Large intestine (tissue), 3 donors: ENCODE data around the gene TTC28. TPM values are rescaled to one million over a fixed set of nuclear protein-coding genes. Genes with fewer than 3 reads are reported as not detected.

Experiments used
- DNase-seq, 2 donors: peaks; one replicate each; pipeline versions ENCODE4 v3.0.0 to v3.0.0-alpha.2; 2013
- H3K27ac ChIP-seq: one replicate; pipeline ENCODE4 v1.5.1; 2013; ENCODE audit warnings: low read length
- H3K27me3 ChIP-seq: 2 replicates; pipeline ENCODE4 v1.6.1; 2013; ENCODE audit warnings: low read length; ENCODE audit not compliant: control insufficient read depth, insufficient read depth
- H3K36me3 ChIP-seq: 2 replicates; pipeline ENCODE4 v1.6.1; 2013; ENCODE audit warnings: low read length; ENCODE audit not compliant: control insufficient read depth, insufficient read depth
- H3K4me1 ChIP-seq: one replicate; pipeline ENCODE4 v1.6.1; 2013; ENCODE audit warnings: low read length; ENCODE audit not compliant: control insufficient read depth, insufficient read depth
- H3K4me3 ChIP-seq: one replicate; pipeline ENCODE4 v1.5.1; 2013; ENCODE audit warnings: low read length
- H3K9me3 ChIP-seq: one replicate; pipeline ENCODE4 v1.6.1; 2013; ENCODE audit warnings: mild to moderate bottlenecking, low read depth, low read length, moderate library complexity; ENCODE audit not compliant: control insufficient read depth
- WGBS: methylation state at CpG from one replicate; pipeline ENCODE4 v1.1.5; 2013; ENCODE audit warnings: low lambda C conversion rate; ENCODE audit not compliant: insufficient coverage; 5-methylcytosine and 5-hydroxymethylcytosine counted together
- polyA plus RNA-seq: library from polyadenylated mRNA; unstranded; fragments of 120-200 nt; gene quantifications from one replicate; pipeline ENCODE4 v1.2.1, GENCODE V29; 2013

The TTC28 gene
- polyA plus RNA-seq, 1 donor: 25.5 TPM

- Histone ChIP-seq H3K36me3 (peaks cover 8% of the 10 kb centered on the region), H3K27ac (no peak overlapping the region), H3K4me3 (no peak overlapping the region), H3K4me1 (no peaks in the 10 kb centered on the region), H3K27me3 (no peaks in the 10 kb centered on the region), H3K9me3 (no peaks in the 10 kb centered on the region)
- no peak for DNase-seq
- WGBS: 100% methylated on average over 1 of the region's 7 CpGs
Measured at GRCh38 chr22:28044546-28045173, 635.0 kb downstream of the TTC28 start.

- no peaks in the 10 kb centered on the region for H3K27me3 ChIP-seq
- no peak overlapping the region for H3K4me3 ChIP-seq
- H3K9me3 ChIP-seq: no peaks in the 10 kb centered on the region
- whole genome bisulfite sequencing: no CpG with 5 or more reads among the region's 2 CpGs
- H3K36me3 ChIP-seq: peaks cover 5% of the 10 kb centered on the region
- DNase-seq: no peak
- no peaks in the 10 kb centered on the region for H3K4me1 ChIP-seq
- no peak overlapping the region for H3K27ac ChIP-seq
Measured at GRCh38 chr22:28043266-28043665, 636.4 kb downstream of the TTC28 start.

DNA sequence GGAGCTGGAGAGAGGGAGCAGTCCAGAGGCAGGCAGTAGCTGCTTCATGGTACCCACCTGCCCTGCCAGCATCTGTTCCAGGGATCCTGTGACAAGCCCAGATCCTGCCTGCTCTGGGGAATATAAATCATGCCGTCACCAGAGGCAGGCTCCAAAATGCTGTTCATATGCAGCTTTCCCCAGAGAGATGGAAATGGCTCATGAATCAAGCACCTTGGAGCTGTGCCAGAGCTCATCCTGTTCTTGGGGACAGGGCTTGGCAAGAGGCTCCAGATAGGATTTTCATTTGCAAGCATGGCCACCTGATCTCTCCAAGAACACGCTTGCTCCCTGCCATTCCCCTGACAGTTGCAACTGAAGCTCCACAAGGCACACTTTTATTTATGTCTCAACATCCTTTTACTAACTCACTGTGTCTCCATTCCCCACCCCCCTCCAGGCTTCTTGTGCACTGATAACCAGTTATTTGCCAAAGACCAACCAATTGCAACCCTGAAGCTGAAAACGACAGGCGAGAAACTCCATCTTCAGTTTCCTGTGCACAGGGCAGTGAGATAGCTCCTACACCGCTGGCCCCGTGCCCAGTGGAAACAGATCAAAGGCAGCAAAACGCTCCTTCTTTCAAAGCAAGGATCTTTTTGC lies 644.8 kb downstream of the TTC28 start:
- Histone ChIP-seq H3K9me3 (no peaks in the 10 kb centered on the region), H3K36me3 (peaks cover under 1% of the 10 kb centered on the region), H3K27me3 (no peaks in the 10 kb centered on the region), H3K4me3 (no peak overlapping the region), H3K4me1 (peaks cover 9% of the 10 kb centered on the region), H3K27ac (peak overlapping the region; percentile 20)
- peak in 1 of 2 donors; percentile 49 for DNase-seq
- no CpG with 5 or more reads among the region's 7 CpGs for WGBS

- DNase-seq: no peak
- peaks cover 9% of the 10 kb centered on the region for H3K4me1 ChIP-seq
- peaks cover 5% of the 10 kb centered on the region for H3K36me3 ChIP-seq
- no peaks in the 10 kb centered on the region for H3K9me3 ChIP-seq
- 100% methylated on average over 1 of the region's 9 CpGs for whole genome bisulfite sequencing
- no peaks in the 10 kb centered on the region for H3K27me3 ChIP-seq
- H3K27ac ChIP-seq: no peak overlapping the region
- H3K4me3 ChIP-seq: no peak overlapping the region
Measured at GRCh38 chr22:28034145-28034759, 645.4 kb downstream of the TTC28 start.

- H3K36me3 ChIP-seq: peaks cover 17% of the 10 kb centered on the region
- H3K4me3 ChIP-seq: no peak overlapping the region
- no peak for DNase-seq
- no peak overlapping the region for H3K27ac ChIP-seq
- H3K27me3 ChIP-seq: no peaks in the 10 kb centered on the region
- H3K9me3 ChIP-seq: no peaks in the 10 kb centered on the region
- peaks cover 9% of the 10 kb centered on the region for H3K4me1 ChIP-seq
- no CpG with 5 or more reads among the region's 3 CpGs for WGBS
Measured at GRCh38 chr22:28032861-28033260, 646.8 kb downstream of the TTC28 start.

DNA sequence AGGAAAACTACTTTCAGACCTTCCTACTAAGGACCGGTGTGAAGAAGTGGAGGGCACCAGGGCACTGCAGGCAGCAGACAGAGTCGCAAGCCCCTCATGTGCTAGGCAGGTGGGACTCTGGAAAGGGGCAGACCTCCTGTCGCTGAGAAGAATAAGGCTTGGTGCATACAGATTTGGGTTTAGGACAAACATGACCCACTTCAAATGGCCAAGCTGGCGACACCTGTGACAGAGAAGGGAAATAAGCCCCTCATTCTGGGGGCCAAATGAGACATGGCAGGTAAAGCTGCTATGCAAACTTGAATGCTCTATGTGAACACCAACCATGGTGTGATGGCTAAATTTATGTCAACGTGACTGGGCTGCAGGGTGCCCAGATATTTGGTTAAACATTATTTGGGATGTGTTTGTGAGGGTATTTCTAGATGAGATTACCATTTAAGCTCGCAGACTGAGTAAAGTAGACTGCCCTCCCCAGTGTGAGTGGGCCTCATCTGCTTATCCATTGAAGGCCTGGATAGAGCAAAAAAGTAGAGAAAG lies 648.2 kb downstream of the TTC28 start:
- H3K4me1 ChIP-seq: peaks cover 9% of the 10 kb centered on the region
- no peaks in the 10 kb centered on the region for H3K9me3 ChIP-seq
- H3K4me3 ChIP-seq: no peak overlapping the region
- H3K27ac ChIP-seq: no peak overlapping the region
- DNase-seq: no peak
- WGBS: 100% methylated on average over 2 of the region's 6 CpGs
- no peaks in the 10 kb centered on the region for H3K27me3 ChIP-seq
- H3K36me3 ChIP-seq: peaks cover 20% of the 10 kb centered on the region

GRCh38 chr22:28030473-28030872 lies 649.2 kb downstream of the TTC28 start:
- peaks cover 22% of the 10 kb centered on the region for H3K36me3 ChIP-seq
- peaks cover 9% of the 10 kb centered on the region for H3K4me1 ChIP-seq
- no peak overlapping the region for H3K27ac ChIP-seq
- DNase-seq: no peak
- H3K27me3 ChIP-seq: no peaks in the 10 kb centered on the region
- no peaks in the 10 kb centered on the region for H3K9me3 ChIP-seq
- H3K4me3 ChIP-seq: no peak overlapping the region
- no CpG with 5 or more reads among the region's 4 CpGs for WGBS

DNA sequence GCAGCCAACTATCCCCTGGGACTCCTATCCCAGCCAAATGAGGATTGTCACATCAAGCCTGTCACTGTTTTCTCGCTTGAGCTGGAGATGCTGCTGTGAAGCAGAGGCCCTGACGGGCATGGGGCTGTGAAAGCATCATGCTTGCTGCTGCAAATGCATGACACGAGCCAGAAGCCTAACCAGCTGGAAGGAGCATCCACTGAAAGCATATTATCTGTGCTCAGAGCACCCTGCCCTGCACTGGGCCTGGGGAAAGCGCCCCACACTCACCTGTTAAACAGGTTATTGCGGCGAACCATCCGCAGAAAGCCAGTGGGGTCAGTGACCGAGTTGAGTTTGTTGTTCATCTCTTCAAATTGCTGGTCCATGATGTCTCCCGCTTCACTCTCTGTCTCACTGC lies 649.7 kb downstream of the TTC28 start:
- Histone ChIP-seq H3K9me3 (no peaks in the 10 kb centered on the region), H3K27ac (no peak overlapping the region), H3K27me3 (no peaks in the 10 kb centered on the region), H3K4me3 (no peak overlapping the region), H3K36me3 (peaks cover 22% of the 10 kb centered on the region), H3K4me1 (peaks cover 7% of the 10 kb centered on the region)
- no peak for DNase-seq
- WGBS: no CpG with 5 or more reads among the region's 9 CpGs

- Histone ChIP-seq H3K4me1 (peaks cover 1% of the 10 kb centered on the region), H3K36me3 (peaks cover 28% of the 10 kb centered on the region), H3K27ac (no peak overlapping the region), H3K9me3 (no peaks in the 10 kb centered on the region), H3K27me3 (no peaks in the 10 kb centered on the region), H3K4me3 (no peak overlapping the region)
- peak in 1 of 2 donors; percentile 52 for DNase-seq
- WGBS: no CpG with 5 or more reads among the region's 6 CpGs
Measured at GRCh38 chr22:28029201-28029948, 650.3 kb downstream of the TTC28 start.
